Naive thymus-derived CD4-positive, alpha-beta T cell (primary cell): ENCODE measurements around the gene SSBP4. TPM values are rescaled to one million over a fixed set of nuclear protein-coding genes. Genes with fewer than 3 reads are reported as not detected.
A peak's percentile ranks its signal among the peaks of the same experiment; 100 is the strongest.
"Not testable (repeated sequence)": the region's sequence is repeated elsewhere in the genome, so short reads cannot be mapped to it uniquely, and the experiment has no call there.

ENCODE experiments used
- ATAC-seq: fragments of 150-1000 bp; cut with Tn5 transposase; 2 replicates; pipeline ENCODE4 v1.10.0; 2021; ENCODE audit warnings: mild to moderate bottlenecking, moderate library complexity
- CTCF ChIA-PET: fragments of 350-600 bp; sonication (Branson Sonifier 250); formaldehyde crosslinking; loops from one replicate; lab custom pipeline; 2021; ENCODE audit warnings: antibody characterized with exemption; lab: Charles Lee
- POLR2A ChIA-PET: fragments of 350-600 bp; sonication (Branson Sonifier 250); formaldehyde crosslinking; loops from one replicate; lab custom pipeline; 2021; ENCODE audit warnings: antibody characterized with exemption, inconsistent platforms; lab: Charles Lee
- DNase-seq, 9 donors: peaks; one replicate each; pipeline versions ENCODE4 v3.0.0 to v3.0.0-alpha.2; 2020 to 2022; ENCODE audit warnings: mixed read lengths in 1 of 9
- H3K27ac ChIP-seq: one replicate; pipeline ENCODE4 v1.7.0; 2013; ENCODE audit warnings: mild to moderate bottlenecking, low read depth, low read length, moderate library complexity
- H3K27me3 ChIP-seq, 2 donors: one replicate each; pipeline ENCODE4 v1.7.0; 2013; ENCODE audit warnings: low read length in 2 of 2, mild to moderate bottlenecking in 2 of 2, moderate library complexity in 2 of 2; ENCODE audit not compliant: control insufficient read depth in 2 of 2, insufficient read depth in 2 of 2
- H3K36me3 ChIP-seq, 3 experiments: 1 replicate in 2 of 3; 2 replicates in 1 of 3; pipeline ENCODE4 v1.7.0; 2013; ENCODE audit warnings: low read length in 3 of 3, mild to moderate bottlenecking in 3 of 3, moderate library complexity in 1 of 3; ENCODE audit not compliant: insufficient read depth in 3 of 3, control insufficient read depth in 2 of 3
- H3K4me1 ChIP-seq, 2 donors: one replicate each; pipeline ENCODE4 v1.7.0; 2013; ENCODE audit warnings: low read length in 2 of 2, mild to moderate bottlenecking in 2 of 2, moderate library complexity in 1 of 2; ENCODE audit not compliant: control insufficient read depth in 2 of 2, insufficient read depth in 2 of 2
- H3K4me3 ChIP-seq: 2 replicates; pipeline ENCODE4 v1.7.0; 2013; ENCODE audit warnings: mild to moderate bottlenecking, low read length
- H3K9me3 ChIP-seq, 3 experiments: 1 replicate in 2 of 3; 2 replicates in 1 of 3; pipeline ENCODE4 v1.7.0; 2013; ENCODE audit warnings: low read length in 3 of 3; ENCODE audit not compliant: control insufficient read depth in 2 of 3
- H3K27ac Mint-ChIP-seq, 9 donors: one replicate each; pipeline ENCODE4 v1.8.0; 2020 to 2022; ENCODE audit warnings: mixed read lengths in 9 of 9, mild to moderate bottlenecking in 8 of 9, moderate library complexity in 5 of 9, inconsistent platforms in 2 of 9
- H3K27me3 Mint-ChIP-seq, 5 donors: one replicate each; pipeline ENCODE4 v1.8.0; 2021 to 2022; ENCODE audit warnings: mixed read lengths in 5 of 5, mild to moderate bottlenecking in 1 of 5
- H3K36me3 Mint-ChIP-seq, 5 donors: one replicate each; pipeline ENCODE4 v1.8.0; 2020 to 2022; ENCODE audit warnings: mixed read lengths in 5 of 5, mild to moderate bottlenecking in 3 of 5, inconsistent platforms in 1 of 5
- H3K4me1 Mint-ChIP-seq, 7 donors: one replicate each; pipeline ENCODE4 v1.8.0; 2020 to 2022; ENCODE audit warnings: mixed read lengths in 7 of 7, mild to moderate bottlenecking in 3 of 7, inconsistent platforms in 1 of 7
- H3K4me3 Mint-ChIP-seq, 10 donors: one replicate each; pipeline ENCODE4 v1.8.0; 2020 to 2022; ENCODE audit warnings: mild to moderate bottlenecking in 10 of 10, mixed read lengths in 10 of 10, moderate library complexity in 6 of 10, inconsistent platforms in 2 of 10
- H3K9me3 Mint-ChIP-seq, 11 donors: one replicate each; pipeline ENCODE4 v1.8.0; 2020 to 2022; ENCODE audit warnings: mixed read lengths in 11 of 11, mild to moderate bottlenecking in 4 of 11, inconsistent platforms in 1 of 11, moderate library complexity in 1 of 11
- intact Hi-C, 2 donors: fragments of 100-400 bp; cut with micrococcal nuclease; formaldehyde crosslinking; loops; one replicate each; pipeline ENCODE4 v1.15.1; 2023
- polyA plus RNA-seq, 2 donors: library from polyadenylated mRNA; unstranded; fragments of 300-500 nt; fragmentation: Illumina TruSeq; gene quantifications; one replicate each; pipeline ENCODE4 v1.2.3, GENCODE V29; 2021
- total RNA-seq, 6 experiments: library from RNA in 5 of 6; stranded (reverse) in 5 of 6; gene quantifications; 1 replicate in 5 of 6; 2 replicates in 1 of 6; pipeline ENCODE4 v1.2.3 and lab custom pipeline; 2021 to 2026

Gene SSBP4
- total and polyA plus RNA-seq, 7 experiments from 2014 or later = 27.0 to 185 (median 40.7) TPM

DNA sequence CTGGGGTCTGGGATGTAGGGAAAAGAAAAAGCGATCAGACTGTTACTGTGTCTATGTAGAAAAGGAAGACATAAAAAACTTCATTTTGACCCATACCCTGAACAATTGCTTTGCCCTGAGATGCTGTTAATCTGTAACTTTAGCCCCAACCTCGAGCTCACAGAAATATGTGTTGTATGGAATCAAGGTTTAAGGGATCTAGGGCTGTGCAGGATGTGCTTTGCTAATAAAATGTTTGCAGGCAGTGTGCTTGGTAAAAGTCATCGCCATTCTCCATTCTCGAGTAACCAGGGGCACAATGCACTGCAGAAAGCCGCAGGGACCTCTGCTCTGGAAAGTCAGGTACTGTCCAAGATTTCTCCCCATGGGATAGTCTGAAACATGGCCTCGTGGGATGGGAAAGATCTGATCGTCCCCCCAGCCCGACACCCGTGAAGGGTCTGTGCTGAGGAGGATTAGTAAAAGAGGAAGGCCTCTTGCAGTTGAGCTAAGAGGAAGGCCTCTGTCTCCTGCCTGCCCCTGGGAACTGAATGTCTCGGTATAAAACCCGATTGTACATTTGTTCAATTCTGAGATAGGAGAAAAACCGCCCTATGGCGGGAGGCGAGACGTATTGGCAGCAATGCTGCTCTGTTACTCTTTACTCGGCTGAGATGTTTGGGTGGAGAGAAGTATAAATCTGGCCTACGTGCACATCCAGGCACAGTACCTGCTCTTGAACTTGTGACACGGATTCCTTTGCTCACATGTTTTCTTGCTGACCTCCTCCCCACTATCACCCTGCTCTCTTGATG, 16.5 kb upstream of the SSBP4 start:
- H3K27ac ChIP-seq, H3K4me3 ChIP-seq, H3K36me3 ChIP-seq, ATAC-seq, POLR2A ChIA-PET, H3K27me3 ChIP-seq, intact Hi-C loops, H3K9me3 Mint-ChIP-seq, H3K4me3 Mint-ChIP-seq, H3K27ac Mint-ChIP-seq, H3K36me3 Mint-ChIP-seq, H3K4me1 ChIP-seq, DNase-seq, H3K9me3 ChIP-seq: not testable (repeated sequence)
- peaks cover 0 to 14% (median 2%) of the 10 kb centered on the region in 7 donors for H3K4me1 Mint-ChIP-seq
- peaks cover 0 to 10% (median 4%) of the 10 kb centered on the region in 5 donors for H3K27me3 Mint-ChIP-seq
- CTCF ChIA-PET = interaction anchor here (0.9 kb wide), 1 partner anchor 12 kb away, joined by 3 read pairs; no protein-coding TSS in a partner anchor

DNA sequence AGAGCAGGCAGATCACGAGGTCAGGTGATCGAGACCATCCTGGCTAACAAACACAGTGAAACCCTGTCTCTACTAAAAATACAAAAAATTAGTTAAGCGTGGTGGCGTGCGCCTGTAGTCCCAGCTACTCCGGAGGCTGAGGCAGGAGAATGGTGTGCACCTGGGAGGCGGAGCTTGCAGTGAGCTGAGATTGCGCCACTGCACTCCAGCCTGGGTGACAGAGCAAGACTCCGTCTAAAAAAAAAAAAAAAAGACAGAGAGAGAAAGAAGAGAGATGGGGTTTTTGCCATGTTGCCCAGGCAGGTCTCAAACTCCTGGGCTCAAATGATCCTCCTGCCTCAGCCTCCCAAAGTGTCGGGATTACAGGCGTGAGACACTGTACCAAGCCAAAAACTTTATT, 13.4 kb upstream of the SSBP4 start:
- POLR2A ChIA-PET, H3K27ac Mint-ChIP-seq, H3K27ac ChIP-seq, CTCF ChIA-PET, H3K4me1 ChIP-seq, ATAC-seq, H3K36me3 ChIP-seq, H3K4me3 Mint-ChIP-seq, DNase-seq, intact Hi-C loops, H3K27me3 Mint-ChIP-seq, H3K9me3 Mint-ChIP-seq, H3K9me3 ChIP-seq, H3K4me3 ChIP-seq, H3K36me3 Mint-ChIP-seq, H3K27me3 ChIP-seq: not testable (repeated sequence)
- peaks cover 0 to 15% (median 0%) of the 10 kb centered on the region in 7 donors for H3K4me1 Mint-ChIP-seq

DNA sequence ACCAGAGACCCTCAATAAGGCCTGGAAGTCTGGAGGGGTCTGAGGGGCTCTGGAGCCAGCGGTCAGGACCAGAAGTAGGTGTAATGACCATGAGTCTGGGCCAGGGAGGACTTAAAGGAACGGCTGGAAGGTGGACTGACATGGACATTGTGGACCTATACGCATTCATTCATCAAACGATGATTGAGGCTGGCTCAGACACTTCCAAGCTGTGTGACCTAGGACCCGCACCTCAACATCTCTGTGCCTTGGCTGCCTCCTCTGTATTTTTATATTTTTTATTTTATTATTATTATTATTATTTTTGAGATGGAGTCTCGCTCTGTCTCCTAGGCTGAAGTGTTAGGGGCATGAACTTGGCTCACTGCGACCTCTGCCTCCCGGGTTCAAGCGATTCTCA, 12.4 kb upstream of the SSBP4 start:
- H3K36me3 ChIP-seq = no peaks in the 10 kb centered on the region
- Mint-ChIP-seq H3K27ac (no peak overlapping the region), H3K4me3 (no peak overlapping the region), H3K36me3 (no peaks in the 10 kb centered on the region), H3K4me1 (peaks cover 0 to 9% (median 0%) of the 10 kb centered on the region in 7 donors), H3K9me3 (no peaks in the 10 kb centered on the region), H3K27me3 (peaks cover 0 to 6% (median under 1%) of the 10 kb centered on the region in 5 donors)
- no peak for DNase-seq
- H3K27ac ChIP-seq = no peak overlapping the region
- no peak for ATAC-seq
- intact Hi-C loops = no loop called here
- H3K9me3 ChIP-seq = no peaks in the 10 kb centered on the region
- H3K4me3 ChIP-seq = no peak overlapping the region
- ChIA-PET POLR2A (no interaction called here), CTCF (interaction anchor here (0.7 kb wide), 1 partner anchor 8 kb away, joined by 3 read pairs; no protein-coding TSS in a partner anchor)
- H3K27me3 ChIP-seq = no peaks in the 10 kb centered on the region
- H3K4me1 ChIP-seq = no peaks in the 10 kb centered on the region

DNA sequence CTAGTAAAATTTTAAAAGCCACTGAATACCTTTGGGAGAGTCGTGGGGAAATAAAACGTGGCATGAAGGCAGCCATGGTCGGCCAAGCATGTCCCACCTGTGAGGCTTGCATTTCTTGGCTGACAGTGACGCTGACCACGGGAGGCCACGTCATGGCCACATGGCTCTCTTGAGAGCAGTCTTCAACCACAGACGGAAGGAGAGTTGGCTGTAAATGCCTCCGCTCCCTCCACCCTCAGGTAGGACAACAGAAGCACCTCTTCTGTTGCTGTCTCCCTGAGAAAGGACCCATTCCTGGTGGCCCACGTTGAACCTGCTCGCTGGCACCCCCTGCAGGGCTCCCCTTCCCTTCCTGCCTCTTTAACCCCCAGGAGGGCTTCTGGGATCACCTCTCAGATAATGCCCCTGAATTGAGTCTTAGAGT, 11.1 kb upstream of the SSBP4 start:
- Mint-ChIP-seq H3K27ac (no peak overlapping the region), H3K4me1 (peaks cover 0 to 7% (median 0%) of the 10 kb centered on the region in 7 donors), H3K27me3 (peaks cover 0 to 9% (median 4%) of the 10 kb centered on the region in 5 donors), H3K4me3 (no peak overlapping the region), H3K9me3 (no peaks in the 10 kb centered on the region), H3K36me3 (no peaks in the 10 kb centered on the region)
- Histone ChIP-seq H3K4me3 (no peak overlapping the region), H3K9me3 (no peaks in the 10 kb centered on the region), H3K27me3 (no peaks in the 10 kb centered on the region), H3K4me1 (no peaks in the 10 kb centered on the region), H3K36me3 (no peaks in the 10 kb centered on the region), H3K27ac (no peak overlapping the region)
- ChIA-PET CTCF (no interaction called here), POLR2A (no interaction called here)
- DNase-seq (no peak), ATAC-seq (peak; percentile 40)
- intact Hi-C loops = no loop called here

DNA sequence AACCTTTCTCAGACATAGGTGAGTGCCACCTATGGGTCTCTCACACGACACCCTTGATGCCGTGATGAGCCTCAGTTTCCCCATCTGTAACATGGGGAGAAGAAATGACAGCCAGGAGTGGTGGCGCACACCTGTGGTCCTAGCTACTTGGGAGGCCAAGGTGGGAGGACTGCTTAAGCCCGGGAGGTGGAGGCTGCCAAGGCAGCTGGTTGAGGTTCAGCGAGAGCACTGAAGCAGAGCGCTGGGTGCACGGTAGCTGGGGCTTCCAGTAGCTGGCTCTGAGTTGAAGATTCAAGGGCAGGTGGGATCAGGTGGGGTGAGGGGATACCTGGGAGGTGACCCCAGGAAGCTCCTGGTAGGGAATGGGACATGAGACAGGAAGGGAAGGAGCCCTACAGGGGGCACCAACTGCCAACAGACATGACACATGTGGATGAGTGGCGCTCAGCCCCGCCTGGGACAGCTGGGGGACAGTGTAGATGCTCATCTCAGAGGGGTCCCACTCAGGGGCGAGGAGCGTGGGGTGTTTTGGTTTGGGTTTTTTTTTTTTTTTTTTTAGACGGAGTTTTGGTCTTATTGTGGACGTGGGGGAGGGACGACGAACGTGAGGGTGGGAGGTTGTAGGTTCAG, 6.5 kb upstream of the SSBP4 start:
- peaks cover 32 to 34% of the 10 kb centered on the region in 2 donors for H3K4me1 ChIP-seq

DNA sequence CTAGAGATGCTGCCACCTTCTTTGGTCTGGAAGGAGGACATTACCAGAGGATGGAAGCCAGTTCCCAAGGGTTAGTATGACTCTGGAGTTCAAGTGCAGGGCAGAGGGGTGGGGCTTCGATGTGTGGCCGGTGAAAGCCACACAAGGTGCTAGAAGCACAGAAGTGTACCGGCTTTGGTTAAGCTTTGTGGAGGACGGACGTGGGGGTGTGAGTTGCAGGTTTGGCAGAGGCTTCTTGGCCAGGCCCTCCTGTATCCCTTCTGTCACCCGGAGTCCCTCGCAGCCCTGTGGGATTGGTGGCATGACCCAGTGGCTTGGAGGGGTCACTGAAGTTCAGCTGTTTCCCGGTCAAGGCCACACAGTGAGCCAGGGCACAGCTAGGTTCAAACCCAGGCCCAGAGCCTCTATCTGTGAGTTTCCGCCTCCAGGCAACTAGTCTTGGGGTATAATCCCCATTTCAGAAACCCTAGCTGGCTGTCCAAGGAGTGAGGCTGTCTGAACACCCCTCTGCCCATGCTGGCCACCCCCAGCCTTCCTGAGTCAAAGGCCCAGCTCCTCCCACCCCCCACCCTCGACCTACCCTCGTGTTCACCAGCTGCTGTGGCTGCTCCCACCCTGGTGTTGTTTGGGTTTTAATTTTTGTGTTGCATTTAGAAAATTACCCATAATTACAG, 4.6 kb upstream of the SSBP4 start:
- intact Hi-C loops = loop anchor here (5.0 to 10.0 kb wide), 8 partner anchors 72 to 470 kb away; partner anchors contain the start of genes IQCN (in 1 of the 2), LSM4 (in 1 of the 2), PGPEP1 (in 1 of the 2) and UPF1 (in 1 of the 2)
- Histone ChIP-seq H3K27me3 (peaks cover 0 to 14% of the 10 kb centered on the region in 2 donors), H3K4me3 (peak overlapping the region; percentile 13), H3K36me3 (no peaks in the 10 kb centered on the region), H3K4me1 (peaks cover 42 to 47% of the 10 kb centered on the region in 2 donors), H3K27ac (no peak overlapping the region), H3K9me3 (no peaks in the 10 kb centered on the region)
- DNase-seq (no peak), ATAC-seq (no peak)
- H3K9me3 Mint-ChIP-seq = peaks cover 0 to 1% (median 0%) of the 10 kb centered on the region in 11 donors
- peaks cover 18 to 36% (median 20%) of the 10 kb centered on the region in 5 donors for H3K27me3 Mint-ChIP-seq
- POLR2A ChIA-PET = interaction anchor here (0.6 to 1.7 kb wide), 2 partner anchors 133 to 868 kb away, joined by 4 read pairs; no protein-coding TSS in a partner anchor
- peak overlapping the region in 1 of 9 donors; percentile 78 for H3K27ac Mint-ChIP-seq
- peak overlapping the region in 5 of 10 donors; percentile 7 to 90 (median 32) for H3K4me3 Mint-ChIP-seq
- peaks cover 19 to 54% (median 43%) of the 10 kb centered on the region in 7 donors for H3K4me1 Mint-ChIP-seq
- CTCF ChIA-PET = interaction anchor here (0.5 to 6.2 kb wide), 5 partner anchors 8 to 468 kb away, joined by 3 to 37 read pairs (median 3); no protein-coding TSS in a partner anchor
- no peaks in the 10 kb centered on the region for H3K36me3 Mint-ChIP-seq

More for the DNA sequence above, 6.5 kb upstream of the SSBP4 start:
- peaks cover 13 to 29% (median 18%) of the 10 kb centered on the region in 5 donors for H3K27me3 Mint-ChIP-seq
- DNase-seq = no peak
- Histone ChIP-seq H3K36me3 (no peaks in the 10 kb centered on the region), H3K9me3 (no peaks in the 10 kb centered on the region), H3K27ac (no peak overlapping the region), H3K4me3 (no peak overlapping the region), H3K27me3 (peaks cover 0 to 11% of the 10 kb centered on the region in 2 donors)
- intact Hi-C loops = loop anchor here (5.0 to 10.0 kb wide), 5 partner anchors 70 to 468 kb away; partner anchors contain the start of genes IQCN (in 1 of the 2) and PGPEP1 (in 1 of the 2)
- ChIA-PET CTCF (interaction anchor here (0.7 to 6.2 kb wide), 5 partner anchors 23 to 387 kb away, joined by 3 to 37 read pairs (median 4); partner anchors contain the start of gene PDE4C), POLR2A (no interaction called here)
- no peak for ATAC-seq
- peaks cover 0 to 1% (median 0%) of the 10 kb centered on the region in 11 donors for H3K9me3 Mint-ChIP-seq
- H3K4me3 Mint-ChIP-seq = no peak overlapping the region
- H3K27ac Mint-ChIP-seq = no peak overlapping the region
- peaks cover 7 to 40% (median 32%) of the 10 kb centered on the region in 7 donors for H3K4me1 Mint-ChIP-seq
- no peaks in the 10 kb centered on the region for H3K36me3 Mint-ChIP-seq
